RWPE2 (cell line): Measurements from ENCODE around the gene ARF6.

Experiments
- ATAC-seq: fragments of 200-7000 bp; cut with Tn5 transposase; 3 replicates; pipeline ENCODE4 v1.9.1; 2021; ENCODE audit warnings: low read depth
- DNase-seq: peaks from one replicate; pipeline ENCODE4 v3.0.0-alpha.2; 2020; ENCODE audit warnings: low spot score
- H3K27ac ChIP-seq: fragments of 450-650 bp; 2 replicates; pipeline ENCODE4 v1.5.1; 2017; ENCODE audit warnings: mild to moderate bottlenecking; ENCODE audit not compliant: poor library complexity, severe bottlenecking
- H3K27me3 ChIP-seq: fragments of 250-450 bp; sonication (Bioruptor Pico); 2 replicates; pipeline ENCODE4 v1.5.1; 2021; ENCODE audit warnings: mild to moderate bottlenecking, moderate library complexity; ENCODE audit not compliant: insufficient read depth, poor library complexity, severe bottlenecking
- H3K36me3 ChIP-seq: fragments of 250-450 bp; sonication (Bioruptor Pico); 2 replicates; pipeline ENCODE4 v1.5.1; 2020; ENCODE audit warnings: low read depth, mild to moderate bottlenecking, moderate library complexity
- H3K4me1 ChIP-seq: fragments of 250-450 bp; sonication (Bioruptor Pico); 2 replicates; pipeline ENCODE4 v1.5.1; 2021; ENCODE audit warnings: mild to moderate bottlenecking, moderate library complexity; ENCODE audit not compliant: insufficient read depth, poor library complexity, severe bottlenecking
- H3K4me3 ChIP-seq: fragments of 250-450 bp; sonication (Bioruptor Pico); 2 replicates; pipeline ENCODE4 v1.5.1; 2021; ENCODE audit warnings: mild to moderate bottlenecking, moderate library complexity; ENCODE audit not compliant: severe bottlenecking
- H3K9me3 ChIP-seq: fragments of 250-450 bp; sonication (Bioruptor Pico); 2 replicates; pipeline ENCODE4 v1.5.1; 2021; ENCODE audit warnings: mild to moderate bottlenecking, moderate library complexity; ENCODE audit not compliant: severe bottlenecking
- TF ChIP-seq, protein P1 (sequence below): fragments of 450-650 bp; IDR thresholded peaks from one replicate; pipeline ENCODE4 v1.5.1; 2017; ENCODE audit warnings: mild to moderate bottlenecking, moderate library complexity; ENCODE audit not compliant: poor library complexity, severe bottlenecking

ARF6 gene

DNA sequence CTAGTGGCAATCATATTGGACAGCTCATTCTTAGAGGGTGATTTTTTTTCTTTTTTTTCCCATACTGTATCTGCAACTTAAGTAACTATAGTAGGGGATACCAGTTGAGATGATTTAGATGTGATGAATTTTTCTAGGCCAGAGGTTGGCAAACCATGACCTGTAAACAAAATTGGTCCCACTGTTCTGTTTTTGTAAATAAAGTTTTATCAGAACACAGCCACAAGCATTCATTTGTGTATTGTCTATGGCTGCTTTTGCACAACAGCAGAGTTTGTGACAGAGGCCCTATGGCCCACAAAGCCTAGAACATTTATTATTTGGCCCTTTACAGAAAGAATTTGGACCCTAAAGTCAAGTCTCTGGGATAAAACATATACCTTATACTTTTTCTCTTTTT, 11.4 kb downstream of the ARF6 start:
- no peaks in the 10 kb centered on the region for H3K27me3 ChIP-seq

DNA sequence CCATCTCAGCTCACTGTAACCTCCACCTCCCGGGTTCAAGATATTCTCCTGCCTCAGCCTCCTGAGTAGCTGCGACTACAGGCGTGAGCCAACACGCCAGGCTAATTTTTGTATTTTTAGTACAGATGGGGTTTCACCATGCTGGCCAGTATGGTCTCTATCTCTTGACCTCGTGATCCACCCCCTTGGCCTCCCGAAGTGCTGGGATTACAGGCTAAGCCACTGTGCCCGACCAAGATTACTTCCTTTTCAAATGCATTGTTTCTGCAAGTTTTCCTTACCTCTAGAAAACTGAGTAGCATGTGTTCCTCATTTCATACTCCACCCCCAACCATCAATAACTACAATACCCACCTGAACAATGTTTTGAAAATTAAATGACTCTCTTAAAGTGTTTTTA, 13.1 kb downstream of the ARF6 start:
- Histone ChIP-seq H3K4me1 (peaks cover 39% of the 10 kb centered on the region), H3K4me3 (no peak overlapping the region), H3K36me3 (no peaks in the 10 kb centered on the region), H3K27ac (peak overlapping the region; percentile 97), H3K27me3 (no peaks in the 10 kb centered on the region), H3K9me3 (no peaks in the 10 kb centered on the region)
- ATAC-seq: no peak
- TF ChIP-seq, protein P1, sequence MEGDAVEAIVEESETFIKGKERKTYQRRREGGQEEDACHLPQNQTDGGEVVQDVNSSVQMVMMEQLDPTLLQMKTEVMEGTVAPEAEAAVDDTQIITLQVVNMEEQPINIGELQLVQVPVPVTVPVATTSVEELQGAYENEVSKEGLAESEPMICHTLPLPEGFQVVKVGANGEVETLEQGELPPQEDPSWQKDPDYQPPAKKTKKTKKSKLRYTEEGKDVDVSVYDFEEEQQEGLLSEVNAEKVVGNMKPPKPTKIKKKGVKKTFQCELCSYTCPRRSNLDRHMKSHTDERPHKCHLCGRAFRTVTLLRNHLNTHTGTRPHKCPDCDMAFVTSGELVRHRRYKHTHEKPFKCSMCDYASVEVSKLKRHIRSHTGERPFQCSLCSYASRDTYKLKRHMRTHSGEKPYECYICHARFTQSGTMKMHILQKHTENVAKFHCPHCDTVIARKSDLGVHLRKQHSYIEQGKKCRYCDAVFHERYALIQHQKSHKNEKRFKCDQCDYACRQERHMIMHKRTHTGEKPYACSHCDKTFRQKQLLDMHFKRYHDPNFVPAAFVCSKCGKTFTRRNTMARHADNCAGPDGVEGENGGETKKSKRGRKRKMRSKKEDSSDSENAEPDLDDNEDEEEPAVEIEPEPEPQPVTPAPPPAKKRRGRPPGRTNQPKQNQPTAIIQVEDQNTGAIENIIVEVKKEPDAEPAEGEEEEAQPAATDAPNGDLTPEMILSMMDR: no peak
- no peak for DNase-seq

More for the DNA sequence above, 11.4 kb downstream of the ARF6 start:
- H3K9me3 ChIP-seq: no peaks in the 10 kb centered on the region
- H3K4me3 ChIP-seq: no peak overlapping the region
- H3K27ac ChIP-seq: no peak overlapping the region
- no peaks in the 10 kb centered on the region for H3K36me3 ChIP-seq
- TF ChIP-seq, protein P1: no peak
- H3K4me1 ChIP-seq: peaks cover 28% of the 10 kb centered on the region
- no peak for ATAC-seq
- no peak for DNase-seq

DNA sequence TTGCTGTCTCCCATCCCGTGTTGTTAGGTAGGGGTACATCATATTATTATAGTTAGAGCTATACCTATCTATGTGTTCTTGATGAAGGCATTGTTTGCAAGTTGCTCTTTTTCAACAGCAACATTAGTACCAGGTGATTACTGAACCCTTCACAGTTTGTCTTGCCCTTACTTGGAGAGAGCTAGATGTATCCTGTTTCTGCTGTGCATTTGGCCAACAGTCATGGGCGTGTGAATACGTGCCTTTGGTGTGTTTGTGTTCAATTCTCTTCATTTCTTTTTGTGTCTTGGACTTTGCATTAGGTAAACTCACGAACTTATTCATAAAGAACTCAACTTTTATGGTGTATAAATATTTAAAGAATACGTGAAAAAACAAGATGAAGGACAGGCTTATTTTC, 14.3 kb downstream of the ARF6 start:
- Histone ChIP-seq H3K4me3 (no peak overlapping the region), H3K27me3 (no peaks in the 10 kb centered on the region), H3K36me3 (no peaks in the 10 kb centered on the region), H3K9me3 (no peaks in the 10 kb centered on the region), H3K4me1 (peaks cover 51% of the 10 kb centered on the region), H3K27ac (peak overlapping the region; percentile 97)
- TF ChIP-seq, protein P1: no peak
- ATAC-seq (peak; percentile 46), DNase-seq (no peak)

DNA sequence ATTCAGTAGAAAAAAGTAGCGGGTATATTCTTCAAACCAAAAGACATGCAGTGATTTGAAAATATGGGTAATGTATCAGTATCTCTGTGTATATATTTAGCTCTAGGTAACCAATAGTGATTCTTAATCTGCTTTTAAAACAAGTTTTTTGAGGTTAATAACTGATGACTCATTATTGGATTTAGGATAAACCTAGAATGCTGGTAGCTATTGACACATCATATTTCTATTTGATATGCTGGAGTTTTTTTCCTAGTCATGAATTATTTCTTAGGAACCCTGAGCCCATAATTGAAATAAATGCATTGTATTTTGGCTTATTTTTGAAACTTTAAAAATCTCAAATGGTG, 15.5 kb downstream of the ARF6 start:
- H3K9me3 ChIP-seq: no peaks in the 10 kb centered on the region
- H3K4me1 ChIP-seq: peaks cover 53% of the 10 kb centered on the region
- H3K27me3 ChIP-seq: no peaks in the 10 kb centered on the region
- TF ChIP-seq, protein P1: no peak
- peak; percentile 62 for ATAC-seq
- H3K27ac ChIP-seq: peak overlapping the region; percentile 97
- DNase-seq: no peak
- H3K36me3 ChIP-seq: no peaks in the 10 kb centered on the region
- H3K4me3 ChIP-seq: no peak overlapping the region

DNA sequence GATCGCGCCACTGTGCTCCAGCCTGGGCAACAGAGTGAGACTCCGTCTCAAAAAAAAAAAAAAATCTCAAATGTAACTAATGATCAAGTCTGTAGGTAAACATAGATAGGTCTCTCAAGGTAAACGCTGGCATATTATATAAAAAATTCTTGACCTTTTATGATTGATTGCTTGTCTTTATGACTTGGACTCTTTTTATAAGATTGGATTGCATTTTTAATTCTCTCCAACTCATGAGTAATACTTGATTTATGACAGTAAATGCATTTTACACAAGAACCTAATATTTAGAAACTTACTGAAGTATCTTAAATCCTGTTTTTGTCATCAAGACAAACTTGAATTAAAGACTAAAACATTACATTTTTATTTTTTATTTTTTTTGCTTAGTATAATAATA, 16.1 kb downstream of the ARF6 start:
- ATAC-seq: peak; percentile 12; the same call in 2 of the 3 replicates
- Histone ChIP-seq H3K36me3 (no peaks in the 10 kb centered on the region), H3K27me3 (no peaks in the 10 kb centered on the region), H3K9me3 (no peaks in the 10 kb centered on the region), H3K4me3 (no peak overlapping the region), H3K4me1 (peaks cover 53% of the 10 kb centered on the region), H3K27ac (peak overlapping the region; percentile 97)
- TF ChIP-seq, protein P1: no peak
- no peak for DNase-seq
